CD1c-positive myeloid dendritic cell (primary cell): ENCODE measurements around the gene EXOC3L1.
A peak's percentile ranks its signal among the peaks of the same experiment; 100 is the strongest.

Experiments used
- DNase-seq: peaks from one replicate; pipeline ENCODE4 v3.0.0-alpha.2; 2016; ENCODE audit errors: extremely low spot score

EXOC3L1 gene

GRCh38 chr16:67183627-67184452, 6.1 kb downstream of the EXOC3L1 start, which contains the start of gene MATCAP1:
Gene MATCAP1, minus strand, starts transcription at chr16:67183963. Its CDS starts 3,353 bp downstream, at chr16:67180610.
- peak; percentile 96 for DNase-seq

- no peak for DNase-seq
Measured at GRCh38 chr16:67183284-67183626, 6.7 kb downstream of the EXOC3L1 start.

GRCh38 chr16:67182288-67182687, 7.6 kb downstream of the EXOC3L1 start:
- DNase-seq: no peak

- DNase-seq: no peak
Measured at GRCh38 chr16:67181346-67181745, 8.6 kb downstream of the EXOC3L1 start.

GRCh38 chr16:67180166-67180565, 9.8 kb downstream of the EXOC3L1 start:
- DNase-seq: no peak

- DNase-seq: no peak
Measured at GRCh38 chr16:67179421-67180080, 10.4 kb downstream of the EXOC3L1 start.

GRCh38 chr16:67177743-67178699, 11.9 kb downstream of the EXOC3L1 start:
- DNase-seq: peak; percentile 61

- DNase-seq: no peak
Measured at GRCh38 chr16:67176662-67177061, 13.3 kb downstream of the EXOC3L1 start.

- DNase-seq: no peak
Measured at GRCh38 chr16:67174706-67175231, 15.2 kb downstream of the EXOC3L1 start.

- DNase-seq: peak; percentile 85
Measured at GRCh38 chr16:67173808-67174705, 15.9 kb downstream of the EXOC3L1 start.

GRCh38 chr16:67173323-67173722, 16.6 kb downstream of the EXOC3L1 start:
- DNase-seq: no peak

GRCh38 chr16:67170949-67171649, 18.8 kb downstream of the EXOC3L1 start:
- DNase-seq: no peak

- DNase-seq: peak; percentile 62
Measured at GRCh38 chr16:67170168-67170948, 19.6 kb downstream of the EXOC3L1 start, which contains the start of gene NOL3. Gene NOL3, plus strand, starts transcription at chr16:67170538.

- no peak for DNase-seq
Measured at GRCh38 chr16:67169642-67170167, 20.2 kb downstream of the EXOC3L1 start.

- no peak for DNase-seq
Measured at GRCh38 chr16:67169011-67169451, 20.9 kb downstream of the EXOC3L1 start.

- DNase-seq: no peak
Measured at GRCh38 chr16:67167588-67167987, 22.3 kb downstream of the EXOC3L1 start.

GRCh38 chr16:67166598-67167168, 23.3 kb downstream of the EXOC3L1 start:
- no peak for DNase-seq

- DNase-seq: no peak
Measured at GRCh38 chr16:67166110-67166547, 23.8 kb downstream of the EXOC3L1 start.
